Jurkat, Clone E6-1 (cell line): ENCODE measurements around the gene BMP6.
"Not testable (repeated sequence)": the region's sequence is repeated elsewhere in the genome, so short reads cannot be mapped to it uniquely, and the experiment has no call there.

Experiments used
- DNase-seq: peaks from one replicate; pipeline ENCODE4 v3.0.0-alpha.2; 2011; ENCODE audit warnings: low read depth, low spot score
- H3K4me3 ChIP-seq: 2 replicates; pipeline ENCODE4 v1.5.1; 2011; ENCODE audit warnings: mild to moderate bottlenecking, low read length, control low read depth, moderate library complexity

Gene BMP6

GRCh38 chr6:7866526-7866925, 140.6 kb downstream of the BMP6 start:
- DNase-seq, result no peak
- H3K4me3 ChIP-seq, result no peak overlapping the region

- H3K4me3 ChIP-seq, result no peak overlapping the region
- DNase-seq, result no peak
Measured at GRCh38 chr6:7868926-7869325, 143.0 kb downstream of the BMP6 start.

GRCh38 chr6:7878401-7878964, 152.6 kb downstream of the BMP6 start:
- H3K4me3 ChIP-seq, result no peak overlapping the region
- DNase-seq, result no peak

- no peak overlapping the region for H3K4me3 ChIP-seq
- DNase-seq, result no peak
Measured at GRCh38 chr6:7879043-7879442, 153.1 kb downstream of the BMP6 start.

GRCh38 chr6:7879579-7879978, 153.7 kb downstream of the BMP6 start:
- no peak for DNase-seq

GRCh38 chr6:7879980-7880717, 154.2 kb downstream of the BMP6 start:
- no peak for DNase-seq
- no peak overlapping the region for H3K4me3 ChIP-seq

More at GRCh38 chr6:7879579-7879978, 153.7 kb downstream of the BMP6 start:
- no peak overlapping the region for H3K4me3 ChIP-seq

- no peak overlapping the region for H3K4me3 ChIP-seq
- no peak for DNase-seq
Measured at GRCh38 chr6:7880718-7881107, 154.8 kb downstream of the BMP6 start.

GRCh38 chr6:7881765-7882500, 156.0 kb downstream of the BMP6 start:
- no peak overlapping the region for H3K4me3 ChIP-seq
- no peak for DNase-seq

GRCh38 chr6:7882505-7883257, 156.8 kb downstream of the BMP6 start:
- DNase-seq, result no peak
- H3K4me3 ChIP-seq, result no peak overlapping the region

- no peak for DNase-seq
- H3K4me3 ChIP-seq, result no peak overlapping the region
Measured at GRCh38 chr6:7883381-7883780, 157.5 kb downstream of the BMP6 start.

- H3K4me3 ChIP-seq, result no peak overlapping the region
- DNase-seq, result no peak
Measured at GRCh38 chr6:7886132-7886531, 160.2 kb downstream of the BMP6 start.

GRCh38 chr6:7887278-7887991, 161.5 kb downstream of the BMP6 start:
- DNase-seq, result no peak
- no peak overlapping the region for H3K4me3 ChIP-seq

- DNase-seq, result no peak
- no peak overlapping the region for H3K4me3 ChIP-seq
Measured at GRCh38 chr6:7888587-7889357, 162.9 kb downstream of the BMP6 start.

GRCh38 chr6:7891078-7891872, 165.4 kb downstream of the BMP6 start:
- H3K4me3 ChIP-seq, result no peak overlapping the region
- no peak for DNase-seq

GRCh38 chr6:7892367-7892766, 166.5 kb downstream of the BMP6 start:
- not testable (repeated sequence) for DNase-seq, H3K4me3 ChIP-seq

- DNase-seq, result no peak
- no peak overlapping the region for H3K4me3 ChIP-seq
Measured at GRCh38 chr6:7893342-7893741, 167.4 kb downstream of the BMP6 start.

- no peak overlapping the region for H3K4me3 ChIP-seq
- DNase-seq, result no peak
Measured at GRCh38 chr6:7894262-7895124, 168.6 kb downstream of the BMP6 start.
